Measurements from ENCODE around the gene FAM107A.

The FAM107A gene

GRCh38 chr3:58530354-58530865, 46.8 kb downstream of the FAM107A start:
- TF ChIP-seq GATA3 (IDR thresholded peaks at IDR 0.05; ENCODE audit: low read depth, low read length) (no peak), GATA2 (IDR thresholded peaks at IDR 0.05; ENCODE audit: low read depth, low read length) (no peak)

- TF ChIP-seq GATA2 (IDR thresholded peaks at IDR 0.05; ENCODE audit: low read depth, low read length) (no peak), GATA3 (IDR thresholded peaks at IDR 0.05; ENCODE audit: low read depth, low read length) (no peak)
Observed at GRCh38 chr3:58529516-58530353, 47.5 kb downstream of the FAM107A start.

- TF ChIP-seq GATA2 (IDR thresholded peaks at IDR 0.05; ENCODE audit: low read depth, low read length), result no peak
- no peak for TF ChIP-seq GATA3 (IDR thresholded peaks at IDR 0.05; ENCODE audit: low read depth, low read length)
Observed at GRCh38 chr3:58528629-58529028, 48.6 kb downstream of the FAM107A start.

DNA sequence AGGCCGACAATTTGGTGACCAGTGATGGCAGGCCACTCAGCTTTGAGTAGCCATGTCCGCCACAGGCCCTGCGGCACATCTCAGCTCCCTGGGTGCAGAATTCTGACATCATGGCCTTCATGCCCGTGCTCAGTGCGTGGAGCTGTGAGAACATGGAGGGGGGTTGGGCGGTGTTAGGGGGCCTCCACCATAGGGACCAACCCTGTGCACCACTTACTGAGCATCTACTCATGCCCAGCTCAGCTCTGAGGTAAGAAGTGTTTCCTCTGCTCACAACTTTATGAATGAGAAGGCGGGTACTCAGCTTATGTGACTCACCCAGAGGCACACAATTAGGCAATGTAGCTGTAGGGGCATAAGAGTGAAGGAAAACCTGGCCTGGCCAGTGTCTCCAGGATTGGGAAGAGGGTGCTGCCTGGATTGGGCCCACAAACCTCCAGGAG, 50.7 kb downstream of the FAM107A start:
- TF ChIP-seq GATA3 (IDR thresholded peaks at IDR 0.05; ENCODE audit: low read depth, low read length), result no peak
- TF ChIP-seq GATA2 (IDR thresholded peaks at IDR 0.05; ENCODE audit: low read depth, low read length), result no peak

DNA sequence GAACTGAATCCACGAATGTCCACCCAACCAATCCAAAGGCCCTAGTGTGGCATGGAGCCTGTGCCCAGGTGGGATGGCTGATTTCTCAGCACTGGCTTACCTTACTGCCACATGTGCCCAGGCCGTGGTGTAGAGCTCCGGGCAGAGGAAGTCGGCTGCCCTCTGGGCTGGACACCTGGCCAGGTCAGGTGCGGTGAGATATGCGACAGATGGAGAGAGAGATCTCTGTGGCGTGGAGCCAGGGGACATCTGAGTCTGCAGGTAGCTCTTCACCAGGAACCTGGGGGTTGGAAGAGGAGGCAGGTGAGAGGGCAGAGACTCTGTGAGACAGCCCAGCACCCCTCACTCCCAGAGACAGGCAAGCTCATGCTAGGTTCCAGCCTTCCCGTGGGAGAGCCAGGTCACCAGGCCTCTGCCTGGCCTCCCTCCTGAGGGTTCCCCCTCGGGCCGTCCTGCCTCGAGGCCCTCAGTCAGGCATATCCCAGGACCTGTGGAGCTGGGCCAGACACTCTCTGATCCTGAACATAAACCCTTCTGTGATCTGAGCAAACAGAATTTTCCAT, 52.8 kb downstream of the FAM107A start:
- TF ChIP-seq GATA2 (IDR thresholded peaks at IDR 0.05; ENCODE audit: low read depth, low read length) (no peak), GATA3 (IDR thresholded peaks at IDR 0.05; ENCODE audit: low read depth, low read length) (no peak)

DNA sequence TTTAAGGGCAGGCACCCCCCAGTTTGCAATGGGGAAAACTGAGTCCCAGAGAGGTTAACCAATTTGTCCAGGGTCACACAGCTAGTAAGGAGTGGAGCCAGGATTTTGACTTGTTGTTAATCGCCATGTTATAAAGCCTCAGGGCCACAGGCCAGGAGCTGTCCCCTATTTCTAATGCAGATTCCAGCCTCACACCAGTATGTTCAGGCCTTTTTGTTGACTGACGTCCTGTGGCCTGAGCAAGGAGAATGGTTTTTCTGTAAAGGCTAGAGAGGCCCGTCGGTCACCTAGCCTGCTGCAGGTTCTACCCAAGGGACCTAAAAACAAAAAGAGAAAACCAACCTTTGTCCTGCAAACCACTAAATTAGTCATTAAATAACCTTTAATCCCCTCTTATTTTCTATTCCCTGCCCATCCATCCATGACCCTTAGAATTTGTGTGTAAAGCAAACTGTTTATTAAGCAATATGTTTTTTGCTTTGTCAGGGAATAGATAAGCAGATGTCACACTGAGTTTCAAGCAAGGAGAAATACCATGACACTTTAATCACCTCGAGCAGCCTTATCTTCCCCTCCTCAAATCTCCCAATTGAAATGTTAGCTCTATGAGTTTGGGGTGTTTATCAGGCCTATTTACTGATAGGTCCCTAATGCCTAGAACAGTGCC, 54.3 kb downstream of the FAM107A start:
- TF ChIP-seq GATA2 (IDR thresholded peaks at IDR 0.05; ENCODE audit: low read depth, low read length) (no peak), GATA3 (IDR thresholded peaks at IDR 0.05; ENCODE audit: low read depth, low read length) (no peak)

- no peak for TF ChIP-seq GATA3 (IDR thresholded peaks at IDR 0.05; ENCODE audit: low read depth, low read length)
Observed at GRCh38 chr3:58521917-58522631, 55.1 kb downstream of the FAM107A start.

- TF ChIP-seq GATA3 (IDR thresholded peaks at IDR 0.05; ENCODE audit: low read depth, low read length), result no peak
- no peak for TF ChIP-seq GATA2 (IDR thresholded peaks at IDR 0.05; ENCODE audit: low read depth, low read length)
Observed at GRCh38 chr3:58521336-58521670, 55.9 kb downstream of the FAM107A start.

DNA sequence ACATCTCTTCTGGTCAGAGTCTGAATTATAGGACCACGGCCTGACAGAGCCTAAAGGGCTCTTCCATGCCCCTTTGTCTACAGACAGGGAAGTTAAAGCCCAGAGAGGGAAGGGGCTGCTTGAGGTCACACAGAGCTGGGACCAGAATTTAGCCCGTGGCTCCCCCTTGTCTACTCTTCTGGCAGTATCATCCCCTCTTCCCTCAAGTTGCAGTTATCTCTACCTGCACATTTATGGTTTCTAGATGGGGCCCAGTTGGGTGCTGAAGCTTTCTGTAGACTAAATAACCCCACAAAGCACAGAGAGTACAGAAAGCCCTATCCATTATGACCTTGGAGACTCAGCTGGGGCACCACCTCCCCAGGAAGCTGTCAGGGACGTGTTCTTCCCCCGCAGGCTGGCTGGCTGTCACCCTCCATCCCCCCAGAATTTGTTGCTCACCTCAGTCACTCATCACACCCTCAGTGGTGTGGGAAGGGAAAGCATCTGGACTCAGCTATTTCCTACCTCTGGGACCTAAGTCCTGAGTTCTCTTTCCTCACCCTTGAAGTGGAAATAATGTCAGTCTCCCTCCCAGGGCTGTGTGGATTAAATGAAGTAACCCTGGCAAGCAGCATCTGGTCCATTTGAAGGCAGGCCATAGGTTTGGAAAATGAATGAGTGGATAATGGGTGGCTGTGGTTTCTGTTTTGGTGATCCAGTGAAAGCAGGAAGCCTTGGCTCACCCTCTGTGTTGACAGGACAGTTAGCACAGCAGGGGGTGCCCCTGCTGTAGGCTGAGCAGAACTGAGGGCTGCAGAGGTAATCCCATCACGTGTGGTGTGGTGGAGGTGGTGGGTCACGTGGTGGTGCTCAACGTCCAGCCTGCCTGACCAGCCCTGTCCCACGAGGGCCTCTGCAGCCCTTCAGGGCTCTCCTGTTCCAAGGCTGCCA, 56.5 kb downstream of the FAM107A start:
- TF ChIP-seq GATA2 (IDR thresholded peaks at IDR 0.05; ENCODE audit: low read depth, low read length) (no peak), GATA3 (IDR thresholded peaks at IDR 0.05; ENCODE audit: low read depth, low read length) (no peak)

- TF ChIP-seq GATA3 (IDR thresholded peaks at IDR 0.05; ENCODE audit: low read depth, low read length), result no peak
Observed at GRCh38 chr3:58519668-58520402, 57.4 kb downstream of the FAM107A start.

GRCh38 chr3:58518291-58518789, 58.9 kb downstream of the FAM107A start:
- no peak for TF ChIP-seq GATA3 (IDR thresholded peaks at IDR 0.05; ENCODE audit: low read depth, low read length)
- TF ChIP-seq GATA2 (IDR thresholded peaks at IDR 0.05; ENCODE audit: low read depth, low read length), result no peak

DNA sequence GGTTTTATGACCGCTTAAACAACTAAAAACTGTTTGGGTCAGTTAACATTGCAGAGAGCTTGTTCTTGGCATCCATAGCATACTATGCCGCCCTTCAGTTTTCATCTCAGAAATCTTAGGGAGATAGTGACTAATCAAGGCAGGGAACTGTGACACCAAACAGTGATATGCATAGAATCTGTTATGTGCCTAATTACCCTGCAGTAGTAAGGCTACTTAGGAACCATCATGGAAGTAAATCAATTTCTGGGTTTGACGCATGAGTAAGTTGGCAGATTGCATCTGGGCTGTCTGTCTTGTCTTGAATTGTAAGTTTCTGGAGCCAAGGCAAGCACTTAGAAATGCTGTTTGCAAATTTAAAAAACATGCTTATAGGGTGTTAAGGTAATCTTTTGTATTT, 62.8 kb downstream of the FAM107A start:
- TF ChIP-seq GATA3 (IDR thresholded peaks at IDR 0.05; ENCODE audit: low read depth, low read length) (no peak), GATA2 (IDR thresholded peaks at IDR 0.05; ENCODE audit: low read depth, low read length) (no peak)
